GM10248 (cell line): ENCODE results near the gene MICALL2.
"Not testable (repeated sequence)": the region's sequence is repeated elsewhere in the genome, so short reads cannot be mapped to it uniquely, and the experiment has no call there.

Experiments
- CTCF ChIA-PET: fragments of 300-600 bp; sonication (Branson Sonifier 250); formaldehyde crosslinking; extraction: SDS; loops from one replicate; lab custom pipeline; 2021; ENCODE audit warnings: antibody characterized with exemption; lab: Yijun Ruan, JAX
- POLR2A ChIA-PET: fragments of 350-650 bp; sonication (Branson Sonifier 250); formaldehyde crosslinking; extraction: SDS; loops from one replicate; lab custom pipeline; 2020; ENCODE audit warnings: antibody characterized with exemption; lab: Yijun Ruan, JAX
- DNase-seq: peaks from one replicate; pipeline ENCODE4 v3.0.0; 2012; ENCODE audit errors: extremely low spot score
- CTCF ChIP-seq: IDR thresholded peaks from 2 replicates; pipeline ENCODE4 v1.5.1; 2012; ENCODE audit warnings: mild to moderate bottlenecking, low read depth; ENCODE audit errors: extremely low read depth, missing control alignments, control extremely low read depth

The MICALL2 gene

GRCh38 chr7:1444925-1445322 lies 14.3 kb downstream of the MICALL2 start:
- TF ChIP-seq CTCF, result no peak
- POLR2A ChIA-PET, result no interaction called here
- DNase-seq, result no peak
- CTCF ChIA-PET, result no interaction called here

- ChIA-PET POLR2A (no interaction called here), CTCF (no interaction called here)
- TF ChIP-seq CTCF, result no peak
- DNase-seq, result no peak
Observed at GRCh38 chr7:1444214-1444924, 14.9 kb downstream of the MICALL2 start.

- POLR2A ChIA-PET, DNase-seq: not testable (repeated sequence)
- CTCF ChIA-PET, result interaction anchor here (1.9 kb wide), 1 partner anchor 11 kb away, joined by 8 read pairs; no protein-coding TSS in a partner anchor
Observed at GRCh38 chr7:1443587-1444200, 15.6 kb downstream of the MICALL2 start.

GRCh38 chr7:1442355-1443124 lies 16.7 kb downstream of the MICALL2 start:
- POLR2A ChIA-PET, result no interaction called here
- no peak for TF ChIP-seq CTCF
- no peak for DNase-seq
- CTCF ChIA-PET, result interaction anchor here (1.9 to 5.0 kb wide), 2 partner anchors 10 to 32 kb away, joined by 8 to 26 read pairs; no protein-coding TSS in a partner anchor

- DNase-seq, result no peak
- TF ChIP-seq CTCF, result no peak
- POLR2A ChIA-PET, result no interaction called here
- CTCF ChIA-PET, result interaction anchor here (1.1 to 5.0 kb wide), 4 partner anchors 9 to 33 kb away, joined by 3 to 26 read pairs (median 8); no protein-coding TSS in a partner anchor
Observed at GRCh38 chr7:1441615-1442354, 17.5 kb downstream of the MICALL2 start.

GRCh38 chr7:1440620-1441019 lies 18.6 kb downstream of the MICALL2 start:
- DNase-seq, result no peak
- no peak for TF ChIP-seq CTCF
- CTCF ChIA-PET, result interaction anchor here (1.1 to 5.0 kb wide), 3 partner anchors 9 to 34 kb away, joined by 3 to 26 read pairs (median 9); no protein-coding TSS in a partner anchor
- POLR2A ChIA-PET, result no interaction called here
